Middle frontal gyrus (tissue), 1 donor: Measurements from ENCODE around the gene POU2F3.

Experiments used
- DNase-seq: peaks from one replicate; pipeline ENCODE4 v3.0.0-alpha.2; 2015; ENCODE audit warnings: low spot score; ENCODE audit errors: extremely low spot score

POU2F3 gene

DNA sequence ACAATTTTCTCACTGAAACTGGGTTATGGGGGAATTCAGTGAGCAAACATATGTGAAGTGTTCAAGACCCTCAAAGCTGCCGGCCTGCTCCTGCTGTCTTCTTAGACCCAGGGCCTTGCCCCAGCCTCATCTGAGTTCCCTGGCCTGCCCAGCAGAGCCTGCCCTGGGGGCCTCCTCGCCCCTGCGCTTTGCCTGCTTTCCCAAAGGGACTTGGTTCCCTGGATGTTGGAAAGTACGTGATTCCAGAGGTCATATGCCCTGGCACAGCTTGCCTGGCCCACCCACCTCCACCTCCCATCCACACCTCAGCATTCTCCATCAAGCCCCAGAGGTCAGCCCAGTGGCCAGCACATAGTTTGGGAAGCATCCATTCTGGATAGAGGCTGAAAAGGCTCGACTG, 13.7 kb upstream of the POU2F3 start:
- no peak for DNase-seq

DNA sequence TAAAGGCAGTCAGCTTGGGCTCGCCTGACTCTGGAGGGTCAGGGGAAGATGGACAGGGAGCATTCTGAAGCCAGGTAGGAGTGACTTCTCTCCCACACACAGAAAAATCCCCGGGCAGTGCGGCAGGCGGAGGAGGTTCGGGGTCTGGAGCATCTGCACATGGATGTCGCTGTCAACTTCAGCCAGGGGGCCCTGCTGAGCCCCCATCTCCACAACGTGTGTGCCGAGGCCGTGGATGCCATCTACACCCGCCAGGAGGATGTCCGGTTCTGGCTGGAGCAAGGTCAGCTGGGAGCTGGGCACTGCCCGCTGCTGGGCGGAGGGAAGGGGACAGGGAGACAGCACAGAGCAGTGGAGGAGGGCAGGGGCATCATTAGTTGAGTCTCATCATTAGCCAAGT, 13.2 kb upstream of the POU2F3 start:
- DNase-seq: no peak

DNA sequence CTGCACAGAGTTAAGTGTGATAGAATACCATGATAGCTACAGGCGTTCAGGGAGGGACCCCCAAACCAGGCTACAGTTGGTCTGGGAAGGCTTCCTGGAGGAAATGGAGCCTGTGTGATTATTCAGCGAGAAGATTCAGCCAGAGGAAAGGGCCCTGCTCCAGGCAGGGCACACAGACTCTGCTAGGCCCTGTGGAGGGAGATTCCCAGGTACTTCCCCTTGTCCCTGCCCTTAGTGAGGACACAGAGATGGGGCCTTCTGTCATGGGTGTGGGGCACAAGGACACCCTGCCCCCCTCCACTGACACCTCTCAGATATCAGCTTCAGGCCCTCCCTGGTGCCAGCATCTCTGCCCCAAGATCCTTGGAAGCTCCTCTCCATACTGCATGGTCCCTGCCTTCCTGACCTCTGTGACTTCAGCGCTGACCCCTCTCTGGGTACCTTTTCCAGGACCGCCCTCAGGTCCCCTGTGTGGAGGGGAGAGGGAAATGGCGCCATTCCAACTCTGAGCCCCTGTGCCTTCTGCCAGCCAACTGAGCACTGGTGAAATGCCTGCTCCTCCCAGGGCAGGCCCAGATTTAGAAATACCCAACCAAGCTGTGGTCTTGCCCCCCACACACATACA, 12.6 kb upstream of the POU2F3 start:
- no peak for DNase-seq

DNA sequence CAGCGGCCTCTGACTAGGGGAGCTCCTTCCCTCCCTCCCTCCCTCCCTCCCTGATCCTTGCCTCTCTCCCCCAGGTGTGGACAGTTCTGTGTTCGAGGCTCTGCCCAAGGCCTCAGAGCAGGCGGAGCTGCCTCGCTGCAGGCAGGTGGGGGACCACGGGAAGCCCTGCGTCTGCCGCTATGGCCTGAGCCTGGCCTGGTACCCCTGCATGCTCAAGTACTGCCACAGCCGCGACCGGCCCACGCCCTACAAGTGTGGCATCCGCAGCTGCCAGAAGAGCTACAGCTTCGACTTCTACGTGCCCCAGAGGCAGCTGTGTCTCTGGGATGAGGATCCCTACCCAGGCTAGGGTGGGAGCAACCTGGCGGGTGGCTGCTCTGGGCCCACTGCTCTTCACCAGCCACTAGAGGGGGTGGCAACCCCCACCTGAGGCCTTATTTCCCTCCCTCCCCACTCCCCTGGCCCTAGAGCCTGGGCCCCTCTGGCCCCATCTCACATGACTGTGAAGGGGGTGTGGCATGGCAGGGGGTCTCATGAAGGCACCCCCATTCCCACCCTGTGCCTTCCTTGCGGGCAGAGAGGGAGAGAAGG, 11.1 kb upstream of the POU2F3 start:
- no peak for DNase-seq

DNA sequence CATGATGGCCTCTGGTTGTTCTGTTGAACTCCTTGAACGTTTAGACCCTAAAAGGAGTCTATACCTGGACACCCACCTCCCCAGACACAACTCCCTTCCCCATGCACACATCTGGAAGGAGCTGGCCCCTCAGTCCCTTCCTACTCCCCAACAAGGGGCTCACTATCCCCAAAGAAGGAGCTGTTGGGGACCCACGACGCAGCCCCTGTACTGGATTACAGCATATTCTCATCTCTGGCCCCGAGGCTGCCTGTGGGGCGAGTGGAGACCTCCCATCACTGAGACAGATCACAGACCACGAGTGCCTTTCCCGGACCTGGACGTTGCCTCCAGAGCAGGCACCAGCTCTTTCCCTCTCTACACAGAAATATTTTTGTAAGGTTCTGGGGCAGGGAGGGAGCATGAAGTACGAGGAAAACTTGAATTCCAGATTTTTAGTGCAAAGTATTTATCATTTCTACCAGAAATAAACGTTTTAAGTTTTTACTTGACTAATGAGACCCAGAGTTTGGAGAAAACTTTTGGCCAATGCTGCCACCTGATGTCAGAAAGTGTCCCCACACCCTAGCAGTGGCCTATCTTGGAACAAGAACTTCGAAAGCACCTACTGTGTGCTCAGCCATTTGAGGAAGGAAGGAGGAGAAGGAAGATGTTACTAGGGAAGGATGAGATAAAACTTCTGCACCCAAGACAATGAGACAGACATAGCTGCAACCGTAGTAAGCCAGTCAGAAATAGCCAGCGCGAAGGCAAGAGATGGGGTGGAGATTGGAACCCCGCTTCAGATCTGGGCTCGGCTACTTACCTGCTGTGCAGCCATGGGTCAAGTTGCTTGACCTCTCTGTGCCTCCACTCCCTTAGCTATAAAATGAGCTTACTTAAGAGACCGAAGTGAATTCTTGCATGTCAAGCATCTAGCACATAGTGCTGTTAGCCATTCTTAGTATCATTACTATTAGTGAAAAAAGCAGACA, 10.2 kb upstream of the POU2F3 start:
- DNase-seq: no peak

DNA sequence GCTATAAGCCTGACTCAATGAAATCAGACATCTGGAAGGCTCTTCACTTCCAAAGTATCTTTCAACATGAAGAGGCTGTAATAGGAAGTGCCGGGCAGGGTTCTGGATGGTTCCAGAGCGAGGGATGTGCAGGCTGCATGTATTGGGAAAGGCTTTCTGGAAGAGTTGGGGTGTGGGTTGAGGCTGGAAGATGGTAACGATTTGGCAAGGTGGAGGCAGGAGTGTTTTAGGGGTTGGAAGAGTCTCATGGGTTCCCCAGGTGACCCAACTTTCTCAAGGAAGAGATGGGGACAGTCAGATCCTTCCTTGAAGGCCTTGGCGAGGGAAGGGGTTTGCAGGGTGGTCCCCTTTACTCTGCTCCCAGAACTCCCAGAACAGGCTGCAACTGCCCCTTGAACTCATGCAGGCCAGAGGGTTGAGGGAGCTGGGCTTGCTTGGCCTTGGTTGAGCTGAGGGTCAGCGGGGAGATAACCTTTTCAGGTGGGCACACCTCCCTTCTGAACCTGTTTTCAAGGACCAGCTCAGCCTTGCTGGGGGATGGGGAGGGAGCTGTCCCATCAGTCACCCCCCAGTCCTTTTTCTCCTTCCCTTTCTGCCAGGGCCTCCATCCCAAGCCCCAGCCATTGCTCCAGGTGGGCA, 9.4 kb upstream of the POU2F3 start:
- DNase-seq: no peak

DNA sequence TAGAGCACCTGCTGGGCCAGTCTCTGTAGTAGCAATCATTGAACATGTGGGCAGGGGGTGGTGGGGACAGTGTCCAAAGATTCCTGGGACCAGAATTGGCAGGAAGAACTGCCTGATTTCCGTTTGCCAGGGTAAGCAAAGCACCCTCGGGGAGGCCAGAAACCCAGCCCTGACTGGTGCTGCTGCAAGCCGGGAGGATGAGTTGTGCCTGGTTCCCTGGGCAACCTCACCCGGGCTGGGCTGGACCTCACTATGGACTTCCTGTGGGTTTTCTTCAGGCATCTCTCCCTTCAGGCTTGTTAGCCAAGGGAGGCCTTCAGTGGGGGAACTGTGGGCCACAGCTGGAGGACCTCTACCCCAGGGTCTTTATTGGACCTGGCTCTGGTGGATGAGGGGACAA, 8.0 kb upstream of the POU2F3 start:
- DNase-seq: no peak

DNA sequence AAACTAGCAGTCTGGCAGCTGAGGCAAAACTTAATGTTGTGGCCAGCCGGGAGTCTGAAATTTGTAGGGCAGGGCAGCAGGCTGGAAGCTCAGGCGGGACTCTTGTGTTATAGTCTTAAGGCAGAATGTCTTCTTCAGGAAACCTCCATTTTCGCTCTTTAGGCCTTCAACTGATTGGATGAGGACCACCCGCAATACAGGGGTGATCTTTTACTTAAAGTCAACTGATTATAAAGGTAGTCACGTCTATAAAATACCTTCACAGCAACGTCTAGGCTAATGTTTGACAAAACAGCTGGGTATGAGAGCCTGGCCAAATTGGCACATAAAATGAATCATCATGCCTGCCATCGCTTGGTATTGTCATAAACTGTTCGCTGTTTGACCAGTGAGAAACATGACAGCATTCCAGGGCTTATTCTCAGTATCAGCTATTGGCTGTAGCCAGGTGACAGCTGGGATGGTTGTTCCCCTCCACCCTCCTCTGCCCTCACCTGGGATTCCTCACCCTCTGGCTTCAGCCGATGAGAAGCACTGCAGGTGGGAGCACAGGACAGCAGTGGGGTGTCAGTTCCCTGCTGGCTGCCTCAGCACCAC, 6.6 kb upstream of the POU2F3 start:
- DNase-seq: no peak

DNA sequence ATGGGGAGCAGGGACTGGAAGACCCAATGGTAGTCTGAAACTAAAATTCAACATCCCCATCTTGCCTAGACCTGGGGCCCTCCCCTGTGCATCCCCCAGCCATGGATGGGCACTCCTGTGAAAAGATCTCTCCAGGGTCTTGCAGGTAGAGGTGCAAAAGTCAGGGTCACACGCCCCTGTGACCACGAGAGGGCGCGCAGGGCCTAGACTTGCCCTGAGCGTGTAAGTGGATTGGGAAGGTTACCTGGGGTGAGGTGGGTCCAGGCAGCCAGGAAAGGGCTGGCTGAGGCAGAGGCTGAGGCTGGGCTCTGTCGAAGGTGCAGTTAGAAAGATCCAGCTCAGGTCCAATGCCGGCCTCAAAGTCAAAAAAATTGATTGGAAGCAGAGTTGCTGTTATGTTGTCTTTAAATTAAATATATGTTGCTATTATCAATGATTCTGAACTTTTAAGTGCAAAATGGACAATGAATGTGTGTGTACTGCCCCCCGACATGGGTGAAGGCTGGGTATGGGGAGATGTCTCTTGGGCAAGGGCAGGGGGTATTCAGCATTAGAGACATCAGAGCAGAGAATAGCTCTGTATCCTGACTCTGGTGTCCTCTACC, 4.8 kb upstream of the POU2F3 start:
- no peak for DNase-seq

DNA sequence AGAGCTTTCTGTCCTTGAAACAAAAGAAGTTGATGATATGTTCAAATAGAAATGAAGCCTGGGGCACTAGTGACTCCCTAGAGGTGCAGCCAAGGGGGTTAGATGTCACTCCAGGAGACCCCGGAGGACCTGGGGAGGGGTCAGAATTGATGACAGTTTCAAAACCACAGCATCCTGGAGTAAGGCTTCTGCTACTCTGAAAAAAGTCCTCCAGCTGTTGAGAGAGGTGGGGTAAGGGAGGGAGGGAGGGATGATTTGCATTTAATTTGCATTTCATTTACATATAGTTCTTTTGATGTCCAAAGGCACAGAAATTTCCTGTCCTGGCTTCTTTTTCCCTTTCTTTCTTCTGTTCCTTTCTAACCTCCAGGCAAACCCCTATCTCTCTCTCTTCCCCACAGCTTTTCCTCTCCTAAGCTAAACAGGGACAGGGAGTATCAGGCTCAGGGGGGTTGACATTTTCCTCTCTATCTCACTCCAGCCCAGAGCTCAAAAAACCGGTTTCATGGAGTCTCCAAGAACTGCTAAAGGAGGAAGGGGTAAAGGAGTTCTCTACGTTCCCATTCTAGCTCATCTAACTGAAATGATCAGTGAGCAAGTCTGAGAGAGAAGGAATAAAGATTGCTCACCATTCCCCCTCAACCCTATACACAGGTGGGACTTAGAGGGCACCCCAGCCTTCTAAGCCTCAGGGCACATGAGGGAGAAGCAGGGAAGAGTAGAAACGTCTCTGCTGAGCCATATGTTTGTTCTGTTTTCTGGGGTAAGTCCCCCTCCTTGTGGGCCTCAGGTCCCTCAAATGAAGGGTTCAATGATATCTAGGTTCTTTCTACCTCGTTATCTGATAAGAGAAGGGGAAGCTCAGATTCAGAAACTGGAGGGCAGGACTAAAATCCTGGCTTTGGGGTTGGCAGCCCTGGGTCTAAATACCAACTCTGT, 3.5 kb upstream of the POU2F3 start:
- no peak for DNase-seq

DNA sequence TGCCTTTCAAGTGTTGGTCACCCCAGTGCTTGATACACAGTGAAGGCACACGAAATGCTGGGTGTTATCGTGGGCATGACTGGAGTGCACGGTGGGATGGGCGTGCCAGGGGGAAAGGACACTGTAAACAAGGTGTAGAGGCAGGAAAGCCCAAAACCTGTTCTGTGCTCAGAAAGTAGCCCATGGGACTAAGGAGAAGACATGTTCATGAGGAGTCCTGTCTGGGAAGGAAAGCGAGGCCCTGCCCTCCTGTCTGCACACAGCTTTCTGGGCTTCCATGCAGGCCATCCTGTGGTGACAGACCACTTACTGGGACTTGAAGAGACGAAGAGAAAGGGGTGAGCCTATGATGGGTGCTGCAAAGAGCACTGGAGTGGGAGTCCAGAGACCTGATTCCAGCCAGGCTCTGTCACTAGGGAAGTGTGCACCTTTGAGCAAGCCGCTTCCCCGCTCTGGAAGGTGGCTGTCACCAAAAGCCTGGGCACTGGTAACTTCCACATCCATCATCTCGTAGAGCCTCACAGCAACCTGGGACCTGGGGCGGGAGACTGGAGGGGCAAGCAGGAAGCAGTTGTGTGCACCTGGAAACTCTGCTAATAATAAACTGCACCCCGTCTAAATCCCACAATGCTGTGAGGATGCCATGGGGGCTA, 846 bp upstream of the POU2F3 start:
- no peak for DNase-seq

DNA sequence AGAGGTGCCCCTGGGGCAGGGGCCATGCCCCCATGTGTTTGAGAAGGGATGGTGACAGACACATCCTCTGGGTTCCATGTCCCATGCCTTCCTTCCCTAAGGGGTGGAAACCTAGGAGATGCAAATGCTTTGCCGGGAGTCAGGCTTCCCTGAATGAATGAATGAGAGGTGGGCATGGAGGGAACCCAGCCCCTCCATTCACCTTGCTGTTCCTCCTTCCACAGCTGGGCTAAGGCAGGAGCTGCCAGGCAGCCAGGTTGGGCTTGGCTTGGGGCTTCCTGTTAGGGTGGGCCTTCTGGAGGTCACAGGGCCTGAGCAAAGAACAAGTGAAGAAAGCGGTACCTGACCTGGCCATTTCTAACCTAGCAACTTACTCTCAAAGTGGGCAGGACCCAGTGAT, 926 bp downstream of the POU2F3 start:
- DNase-seq: no peak

DNA sequence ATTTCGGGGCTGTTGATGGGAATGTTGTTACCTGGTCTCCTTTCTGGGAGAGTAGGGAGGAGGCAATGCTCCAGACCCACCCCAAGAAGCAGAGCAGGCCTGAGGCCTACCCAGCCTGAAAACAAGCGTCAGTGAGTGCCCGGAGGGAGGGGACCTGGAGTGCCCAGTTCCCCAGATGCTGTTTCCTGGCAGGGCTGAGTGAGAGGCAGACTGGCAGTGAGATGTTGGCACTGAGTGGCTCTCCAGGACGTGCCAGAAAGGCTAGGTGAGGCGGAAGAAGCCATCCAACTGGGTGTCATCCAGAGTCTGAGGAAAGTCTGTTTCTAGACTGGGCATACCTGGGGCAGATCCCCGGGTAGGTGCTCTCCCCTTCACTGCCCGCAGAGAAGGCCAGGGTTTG, 1.3 kb downstream of the POU2F3 start:
- no peak for DNase-seq

DNA sequence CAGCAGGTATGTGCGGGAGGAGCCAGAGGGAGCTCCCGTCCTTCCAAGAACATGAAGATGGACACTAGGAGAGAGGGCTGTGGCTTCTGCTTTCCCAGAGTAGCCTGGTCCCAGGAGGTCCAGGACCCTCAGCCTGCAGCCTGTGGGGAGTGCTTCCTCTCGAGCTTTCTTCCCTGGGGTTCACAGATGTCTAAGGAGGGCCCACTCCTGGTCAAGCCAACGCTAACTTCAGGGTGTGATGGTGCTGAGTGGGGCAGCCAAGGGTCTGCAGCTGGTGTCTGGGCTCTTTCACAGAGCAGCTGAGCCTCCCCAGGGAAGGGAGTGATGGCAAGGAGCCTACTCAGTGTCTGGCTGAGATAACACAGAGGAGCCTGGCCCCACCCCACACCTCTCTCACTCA, 3.3 kb downstream of the POU2F3 start:
- no peak for DNase-seq

DNA sequence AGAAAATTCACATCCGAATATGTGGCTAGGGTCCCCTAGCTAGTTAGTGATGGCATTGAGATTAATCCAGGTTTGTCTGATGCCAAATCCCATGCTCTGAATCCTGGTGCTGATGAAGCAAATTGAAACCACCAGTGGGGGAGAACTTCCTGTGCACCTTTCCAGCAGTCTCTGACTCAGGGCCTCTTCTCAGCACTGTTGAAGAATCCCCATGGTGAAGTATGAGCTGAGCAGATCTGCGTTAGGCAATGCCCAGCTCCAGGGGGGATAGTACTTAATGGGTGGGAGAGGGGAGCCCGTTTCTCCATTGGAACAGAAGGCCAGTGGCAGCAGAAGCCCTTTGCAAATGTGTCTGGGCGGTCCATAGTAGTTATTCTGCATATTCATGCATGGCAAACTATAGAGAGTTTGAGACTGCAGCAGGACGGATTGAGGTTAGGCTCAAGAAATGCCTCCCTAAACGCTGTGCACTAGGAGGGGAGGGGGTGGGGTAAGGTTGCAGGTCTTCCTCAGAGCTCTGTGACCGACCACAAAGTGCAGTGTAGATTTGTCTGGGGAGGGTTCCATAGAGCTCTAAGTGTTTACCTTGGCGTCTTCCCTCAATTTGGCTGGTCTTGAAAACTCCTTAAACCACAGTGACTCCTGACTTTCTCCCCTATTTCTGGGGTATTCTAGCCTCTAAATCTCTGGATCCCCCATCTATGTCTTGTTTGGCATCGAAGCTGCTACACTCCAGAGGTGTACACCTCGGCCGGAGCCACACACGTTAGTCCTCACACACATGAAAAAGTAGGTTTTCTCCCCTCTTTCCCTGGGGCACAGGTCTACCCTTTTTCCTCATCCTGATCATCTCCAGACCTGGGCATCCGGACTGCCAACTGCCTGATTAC, 4.8 kb downstream of the POU2F3 start:
- no peak for DNase-seq

DNA sequence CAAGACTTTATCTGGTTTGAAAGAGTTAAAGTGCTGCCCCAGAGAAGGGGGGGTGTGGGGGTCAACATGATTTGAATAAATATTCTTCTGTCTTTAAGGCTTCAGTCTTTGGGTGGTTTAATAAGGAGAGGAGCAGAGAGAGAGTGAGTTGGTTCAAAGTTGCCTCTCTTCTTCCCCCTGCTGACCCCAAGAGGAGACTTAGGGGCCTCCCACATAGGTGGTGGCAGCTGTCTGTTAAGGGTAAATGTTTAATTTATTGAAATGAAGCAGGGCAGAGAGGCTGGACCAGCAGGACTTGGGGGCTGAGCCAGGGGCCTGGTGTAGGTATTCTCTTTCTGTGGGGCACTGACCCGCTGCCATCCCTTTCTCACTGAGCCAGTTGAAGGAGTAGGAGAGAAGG, 5.5 kb downstream of the POU2F3 start:
- DNase-seq: no peak

DNA sequence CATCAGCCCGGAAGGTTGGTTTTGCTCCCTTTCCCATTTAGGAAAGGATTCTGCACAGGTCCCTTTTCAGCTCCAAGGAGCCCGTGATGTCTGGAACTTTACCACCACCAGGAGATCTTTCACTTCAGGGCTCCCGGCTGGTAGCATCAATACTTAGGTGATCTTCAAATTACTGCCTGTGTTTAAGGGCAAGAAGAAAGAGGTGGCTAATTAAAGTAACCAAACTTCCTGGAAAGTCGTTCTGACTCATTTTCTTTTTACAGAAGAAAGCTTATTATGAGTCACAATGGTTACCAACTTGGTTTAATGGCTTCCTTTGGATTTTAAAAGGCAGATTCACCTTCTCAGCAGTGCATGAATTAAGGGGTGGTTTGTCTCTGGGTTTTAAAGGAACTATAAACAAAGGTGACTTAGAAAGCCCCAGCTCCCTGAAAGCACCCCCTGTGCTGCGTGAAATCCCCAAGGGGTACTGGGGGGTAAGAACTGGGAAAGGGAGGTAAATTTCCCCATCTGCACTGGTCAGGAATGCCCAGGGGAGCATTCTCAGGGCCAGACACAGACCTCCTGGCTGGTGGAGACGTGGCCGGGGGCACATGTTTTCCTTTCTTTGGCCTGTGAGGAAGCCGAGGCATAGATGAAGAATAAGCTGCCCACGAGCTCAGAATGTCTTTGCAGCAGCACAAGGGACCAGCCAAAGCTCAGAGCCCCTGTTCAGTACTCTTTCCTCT, 8.8 kb downstream of the POU2F3 start:
- no peak for DNase-seq
